NCI-H1105 (cell line): ENCODE results near the gene CABLES2.
"Not testable (repeated sequence)": the region's sequence is repeated elsewhere in the genome, so short reads cannot be mapped to it uniquely, and the experiment has no call there.

ENCODE experiments used
- DNase-seq: peaks from one replicate; lab custom pipeline; 2025; lab: John Stamatoyannopoulos, UW

The CABLES2 gene

DNA sequence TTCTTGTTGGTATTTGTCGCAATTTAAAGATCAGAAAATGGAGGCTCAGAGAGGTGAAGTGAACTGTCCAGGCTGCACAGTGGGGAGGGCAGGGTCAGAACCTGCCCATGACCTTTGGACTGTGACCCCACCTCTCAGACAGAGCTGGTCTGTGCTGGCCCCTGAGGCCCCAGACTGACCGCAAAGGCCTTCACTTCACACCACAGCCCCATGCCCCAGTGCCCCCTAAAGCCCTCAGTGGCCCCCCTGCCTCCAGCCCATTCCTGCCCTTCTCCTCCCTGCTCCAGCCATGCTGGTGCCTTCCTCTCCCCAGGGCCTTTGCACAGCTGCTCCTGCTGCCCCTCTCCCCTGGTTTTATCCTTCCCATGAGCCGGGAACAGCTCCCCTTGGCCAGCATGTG, 29.6 kb upstream of the CABLES2 start:
- DNase-seq, result no peak

DNA sequence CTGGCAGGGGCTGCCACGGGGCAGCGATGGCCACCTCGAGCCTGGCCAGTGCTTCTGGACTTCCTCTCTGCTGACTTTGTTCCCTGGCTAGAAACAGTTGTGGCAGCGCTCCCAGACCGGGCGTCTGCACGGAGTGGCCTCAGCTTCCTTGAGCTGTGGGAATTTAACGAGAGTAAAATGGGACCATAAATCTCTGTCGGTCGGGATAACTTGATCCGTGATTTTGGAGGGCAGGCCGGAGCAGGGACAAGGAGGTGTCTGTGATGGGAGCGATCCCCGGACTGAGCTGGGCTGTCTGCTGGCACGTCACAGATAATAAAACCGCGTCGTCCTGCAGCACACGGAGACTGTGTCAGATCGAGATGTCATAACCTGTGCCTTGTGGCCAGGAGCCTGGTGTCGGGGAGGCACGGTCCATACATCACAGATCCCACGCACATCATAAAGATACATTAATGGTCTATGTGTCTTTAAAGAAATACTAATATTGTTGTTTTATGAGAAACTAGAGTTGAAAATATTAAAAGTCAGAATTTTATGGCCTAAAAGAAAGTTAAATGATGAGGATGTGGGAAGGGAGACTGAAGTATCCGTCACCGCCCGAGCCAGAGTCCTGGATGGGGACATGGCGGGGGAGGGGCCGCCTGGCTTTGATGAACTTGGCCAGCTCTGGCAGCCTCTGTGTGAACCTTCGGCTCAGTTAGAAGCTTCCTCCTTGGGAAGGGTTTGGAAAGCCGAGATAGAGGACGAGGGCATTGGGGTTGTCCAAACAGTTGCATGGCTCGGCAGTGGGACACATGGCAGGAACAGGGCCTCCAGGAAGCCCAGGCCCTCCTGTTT, 26.8 kb upstream of the CABLES2 start:
- no peak for DNase-seq

DNA sequence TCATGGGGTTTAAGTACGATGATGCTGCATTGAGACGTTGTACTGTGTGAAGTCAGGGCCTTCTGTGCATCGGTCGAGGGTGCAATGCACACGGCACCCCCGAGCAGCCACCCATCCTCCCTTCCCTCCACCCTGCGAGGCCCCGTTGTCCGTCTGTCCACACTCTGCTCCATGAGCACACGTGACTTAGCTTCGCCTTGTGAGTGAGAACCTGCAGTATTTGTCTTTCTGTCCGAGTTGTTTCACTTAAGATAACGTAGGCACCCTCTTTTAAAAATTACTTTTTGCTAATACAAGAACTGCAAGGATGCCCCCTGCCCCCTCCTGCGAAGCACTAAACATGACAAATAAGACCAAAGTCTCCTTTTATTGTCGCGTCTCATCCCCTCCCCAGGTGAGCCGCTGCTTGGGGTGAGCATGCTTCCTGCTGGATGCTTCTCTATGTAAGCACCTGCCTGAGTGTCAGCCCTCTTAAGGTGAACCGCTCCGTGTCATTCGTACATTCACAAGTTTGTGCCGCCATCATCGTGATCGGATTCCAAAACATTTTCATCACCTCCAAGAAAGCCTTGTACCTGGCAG, 23.9 kb upstream of the CABLES2 start:
- no peak for DNase-seq

DNA sequence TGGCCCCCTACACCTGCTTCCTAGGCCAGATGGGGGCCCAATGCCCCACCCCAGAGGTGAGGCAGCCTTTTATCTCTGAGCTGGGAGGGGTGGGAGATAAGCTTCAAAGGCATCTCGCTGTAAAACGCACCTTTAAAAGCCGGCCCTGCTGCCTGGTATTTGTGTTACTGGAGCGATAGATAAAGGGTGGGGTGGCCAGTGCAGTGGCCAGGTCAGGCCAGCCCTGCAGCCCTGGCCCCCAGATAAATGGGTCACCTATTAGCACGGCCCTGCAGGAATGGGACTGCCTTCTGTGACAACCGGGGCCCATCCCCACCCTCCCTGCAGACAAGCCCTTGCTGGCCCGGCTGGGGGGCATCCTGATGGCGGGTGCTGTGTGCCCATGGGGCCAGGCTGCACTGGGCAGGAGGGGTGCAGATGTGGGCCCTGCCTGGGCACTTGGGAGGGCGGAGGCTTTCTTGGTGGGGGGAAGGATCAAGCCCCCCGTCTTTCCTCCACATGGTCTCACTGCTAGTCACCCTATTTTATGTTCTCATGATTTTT, 23.3 kb upstream of the CABLES2 start:
- DNase-seq, result no peak

DNA sequence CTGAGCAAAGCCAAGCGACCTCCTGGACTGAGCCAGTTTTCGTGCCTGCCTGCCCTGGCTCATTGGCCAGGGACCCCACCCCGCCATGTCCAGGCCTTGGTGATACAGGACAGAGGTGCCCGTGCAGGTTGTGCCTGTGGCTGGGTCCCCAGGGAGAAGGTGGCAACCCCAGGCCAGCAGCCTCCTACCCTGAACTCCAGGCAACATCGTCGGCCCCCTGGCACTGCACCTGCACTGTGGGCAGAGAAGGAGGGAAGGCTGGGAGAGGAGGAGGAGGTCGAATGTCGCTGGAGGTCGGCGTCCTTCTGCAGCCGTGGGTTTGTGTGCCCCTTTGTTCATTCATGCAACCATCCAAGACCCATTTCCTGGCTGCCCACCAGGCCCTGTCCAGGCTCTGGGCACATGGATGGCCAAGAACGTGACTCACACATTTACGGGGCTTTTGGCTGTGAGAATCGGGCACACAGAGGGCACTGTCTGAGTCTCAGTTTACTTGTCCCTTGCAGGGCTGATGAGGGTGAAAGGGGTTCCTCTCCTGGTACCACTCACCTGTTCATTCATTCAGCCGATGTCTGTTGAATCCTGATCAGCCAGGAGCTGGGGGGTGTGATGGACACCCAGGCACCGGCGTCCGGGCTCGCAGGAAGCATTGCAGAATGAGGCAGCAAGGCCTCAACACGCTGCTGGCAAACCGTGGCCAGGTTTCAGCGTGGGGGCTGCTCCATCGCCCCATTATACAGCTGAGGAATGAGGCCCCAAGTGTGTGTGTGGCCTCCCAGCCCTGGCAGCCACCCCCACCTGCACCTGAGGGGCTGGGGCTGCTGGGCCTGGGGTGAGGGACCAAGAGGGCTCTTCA, 22.6 kb upstream of the CABLES2 start:
- DNase-seq, result no peak

DNA sequence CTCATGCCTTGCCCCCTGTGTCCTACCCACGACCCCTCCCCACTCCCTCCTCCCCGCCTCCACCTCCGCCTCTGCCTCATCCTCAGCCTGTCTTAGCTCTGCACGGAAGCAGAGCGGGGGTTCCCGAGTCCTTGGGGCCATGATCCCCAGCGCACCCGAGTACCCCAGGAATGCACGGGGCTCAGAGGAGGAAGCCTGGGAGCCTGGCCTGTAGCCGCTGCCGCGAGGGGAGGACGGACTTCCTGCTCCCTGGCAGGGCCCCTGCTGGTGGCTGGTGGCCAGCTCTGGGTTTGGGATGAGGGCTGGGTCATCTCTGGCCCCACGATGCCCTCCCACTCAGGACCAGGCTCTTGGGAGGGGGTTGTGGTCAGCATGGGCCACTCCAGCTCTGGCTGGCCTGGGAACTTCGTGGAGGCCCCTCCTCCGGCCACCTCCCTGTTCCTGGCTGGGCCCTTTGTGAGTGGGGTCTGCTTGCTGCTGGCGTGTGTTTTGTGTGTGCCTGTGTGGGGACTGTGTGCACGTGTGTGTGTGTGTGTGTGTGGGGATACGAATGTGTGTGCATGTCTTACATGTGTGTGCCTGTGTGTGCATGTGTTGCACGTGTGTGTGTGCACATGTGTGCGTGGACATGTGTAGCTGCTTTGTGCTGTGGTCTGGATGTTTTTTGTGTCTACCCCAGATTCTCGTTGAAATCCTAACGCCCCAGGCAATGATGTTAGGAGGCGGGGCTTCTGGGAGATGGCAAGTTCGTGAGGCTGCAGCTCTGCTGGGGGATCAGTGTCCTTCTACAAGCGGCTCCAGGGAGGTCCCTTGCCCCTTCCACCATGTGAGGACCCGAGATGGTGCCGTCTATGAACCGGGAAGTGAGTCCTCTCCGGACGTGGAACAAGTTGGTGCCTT, 21.6 kb upstream of the CABLES2 start:
- DNase-seq, result no peak

DNA sequence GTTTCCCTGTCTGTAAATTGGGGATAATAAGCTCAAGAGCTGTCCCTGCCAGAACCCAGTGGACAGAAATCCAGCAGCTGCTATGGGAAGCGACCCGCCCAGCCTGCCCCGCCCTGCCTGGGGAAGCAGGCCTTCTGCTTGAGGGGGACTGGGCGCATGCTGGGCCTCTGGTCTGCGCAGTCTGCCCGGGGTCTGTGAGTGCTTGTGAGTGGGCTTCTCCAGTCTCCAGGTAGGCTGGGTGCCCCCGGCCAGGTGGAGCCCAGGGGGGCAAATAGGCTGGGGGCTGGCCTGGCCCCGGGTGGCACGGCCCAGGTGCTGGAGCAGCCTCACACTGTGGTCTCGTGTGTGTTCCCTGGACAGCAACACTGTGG, 20.9 kb upstream of the CABLES2 start:
- DNase-seq, result no peak

DNA sequence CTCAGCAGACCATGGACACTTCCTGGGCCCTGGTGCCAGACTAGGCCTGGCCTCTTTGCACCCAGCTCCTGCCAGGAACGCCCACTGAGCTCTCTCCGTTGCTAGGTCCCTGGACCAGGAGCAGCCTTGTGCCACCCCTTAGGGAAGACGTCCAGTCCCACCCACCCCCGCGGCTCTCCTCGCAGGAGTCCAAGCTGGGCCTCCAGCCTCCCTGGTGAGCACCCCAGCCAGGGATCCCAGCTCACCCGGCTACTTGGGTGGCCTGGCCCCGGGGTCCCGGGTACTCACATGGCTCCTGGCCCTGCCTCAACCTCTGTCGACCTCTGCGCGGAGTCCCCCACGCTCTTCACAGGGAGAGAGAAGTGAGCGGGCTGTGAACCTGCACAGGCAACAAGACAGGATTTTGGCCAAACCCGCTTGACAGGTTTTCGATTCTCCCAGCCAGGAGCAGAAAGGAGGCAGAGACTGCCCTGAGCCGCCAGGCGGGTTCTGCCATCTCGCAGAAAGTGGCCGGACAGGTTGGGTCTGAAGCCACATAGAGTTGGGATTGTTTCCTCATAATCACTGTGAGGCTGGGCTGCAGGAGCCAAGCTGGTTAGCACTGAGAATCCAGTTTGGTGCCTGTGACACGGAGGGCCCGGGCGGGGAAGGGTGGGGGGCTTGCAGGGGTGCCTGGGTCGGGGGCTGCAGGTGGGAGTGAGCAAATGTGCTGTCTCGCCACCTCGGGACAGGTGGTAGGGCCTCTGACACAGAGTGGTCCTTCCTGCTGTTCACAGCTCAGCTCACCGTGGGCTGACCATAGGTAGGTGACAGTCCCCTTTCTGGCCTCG, 20.3 kb upstream of the CABLES2 start, which contains the start of gene RBBP8NL:
TSS of gene RBBP8NL (minus strand) at position 368 of the 830 bp plus-strand sequence. CDS start 7,892 bp downstream, outside the sequence.
- peak; percentile 51 for DNase-seq

DNA sequence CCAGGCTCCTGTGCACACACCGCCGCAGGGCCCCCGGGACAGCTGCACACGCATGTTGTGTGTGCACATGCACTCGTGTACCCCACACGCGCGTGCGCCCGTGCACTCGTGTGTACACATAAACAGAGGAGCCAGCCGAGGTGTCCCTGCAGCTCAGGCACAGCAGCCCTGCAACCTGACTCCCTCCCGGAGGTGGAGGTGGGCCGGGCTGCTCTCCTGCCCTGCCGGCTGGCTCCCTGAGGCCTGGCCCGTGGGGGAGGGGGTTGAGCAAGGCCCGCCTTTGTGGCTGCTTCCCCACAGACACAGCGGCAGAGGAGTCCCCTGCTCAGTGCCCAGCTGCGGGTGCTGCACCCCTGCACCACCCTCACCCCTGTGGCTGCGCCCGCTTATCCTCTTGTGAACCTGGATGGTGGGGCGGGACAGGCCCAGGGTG, 19.6 kb upstream of the CABLES2 start:
- DNase-seq, result no peak

DNA sequence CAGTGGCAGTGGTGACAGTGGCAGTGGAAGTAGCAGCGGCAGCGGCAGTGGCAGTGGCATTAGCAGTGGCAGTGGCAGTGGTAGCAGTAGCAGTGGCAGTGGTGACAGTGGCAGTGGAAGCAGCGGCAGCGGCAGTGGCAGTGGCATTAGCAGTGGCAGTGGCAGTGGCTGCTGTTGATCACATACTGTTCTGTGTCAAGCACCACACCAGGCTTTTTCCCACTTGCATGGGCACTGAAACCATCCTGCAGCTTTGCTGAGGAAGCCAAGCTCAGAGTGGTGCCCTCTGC, 18.9 kb upstream of the CABLES2 start:
- DNase-seq, result not testable (repeated sequence)

DNA sequence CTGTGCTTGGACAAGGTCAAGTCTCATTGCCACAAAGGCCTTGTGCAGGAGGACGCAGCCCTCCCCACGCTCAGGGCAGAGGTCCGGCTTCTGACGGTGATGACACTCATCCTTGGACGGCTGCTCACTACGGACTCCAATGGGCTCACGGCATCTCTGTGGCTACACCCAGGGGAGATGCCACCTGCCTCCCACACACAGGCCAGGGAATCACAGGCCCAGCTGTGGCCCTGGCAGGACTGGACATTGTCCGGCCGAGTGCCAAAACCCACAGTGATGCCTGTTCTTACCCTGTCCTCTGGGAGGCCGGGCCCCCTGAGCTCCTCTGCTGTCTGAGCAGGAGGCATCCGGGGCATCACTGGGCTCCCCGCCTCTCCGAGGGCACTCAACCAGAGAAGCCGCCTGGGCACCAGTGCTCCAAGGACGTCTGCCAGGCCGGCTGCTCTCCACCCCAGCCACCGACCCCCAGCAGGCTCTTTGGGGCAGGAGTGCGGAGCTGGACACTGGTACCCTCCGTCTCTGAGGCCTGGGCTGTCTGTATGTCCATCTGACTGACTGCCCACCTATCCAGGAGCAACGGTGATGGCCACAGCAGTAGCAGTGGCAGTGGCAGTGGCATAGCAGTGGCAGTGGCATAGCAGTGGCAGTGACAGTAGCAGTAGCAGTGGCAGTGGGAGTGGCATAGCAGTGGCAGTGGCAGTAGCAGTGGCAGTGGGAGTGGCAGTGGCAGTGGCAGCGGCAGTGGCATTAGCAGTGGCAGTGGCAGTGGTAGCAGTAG, 18.4 kb upstream of the CABLES2 start:
- no peak for DNase-seq

DNA sequence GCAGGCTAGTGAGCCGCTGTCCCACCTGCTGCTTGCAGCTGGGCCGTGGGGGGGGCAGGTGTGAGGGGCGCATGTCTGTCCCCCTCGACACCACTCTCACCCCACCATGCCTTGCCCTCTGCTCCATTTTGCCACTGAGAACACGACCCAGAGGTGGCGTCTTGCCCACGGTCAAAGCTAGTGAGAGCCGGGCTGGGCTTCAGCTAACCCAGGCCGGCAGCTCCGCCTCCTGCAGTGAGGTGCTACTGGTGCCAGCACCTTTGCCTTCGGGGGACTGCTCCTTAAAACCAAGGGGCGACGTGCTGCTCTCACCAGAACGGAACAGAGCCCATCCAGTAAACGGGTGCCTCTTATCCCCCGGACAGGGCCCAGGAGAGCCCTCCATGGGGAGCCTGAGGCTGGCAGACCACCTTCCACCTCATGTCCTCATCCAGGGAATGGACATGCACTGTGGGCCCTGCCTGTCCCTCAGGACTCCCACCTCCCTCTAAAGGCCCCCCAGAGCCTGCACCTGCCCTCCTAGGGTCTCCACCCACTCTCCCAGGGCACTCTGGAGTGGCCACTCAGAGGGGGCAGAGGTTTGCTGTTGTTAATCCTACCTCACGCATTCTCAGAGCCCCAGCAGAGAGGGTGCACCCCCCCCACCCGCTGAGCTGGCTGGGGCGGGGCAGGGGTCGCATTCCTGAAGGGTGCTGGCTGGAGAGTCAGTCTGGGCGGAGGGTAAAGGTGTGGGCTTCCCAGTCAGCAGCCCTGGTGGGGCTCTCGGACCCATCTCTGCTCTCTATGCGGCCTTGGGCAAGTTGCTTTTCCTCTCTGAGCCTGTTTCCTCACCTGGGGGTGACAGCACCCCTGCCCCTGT, 17.4 kb upstream of the CABLES2 start:
- no peak for DNase-seq

DNA sequence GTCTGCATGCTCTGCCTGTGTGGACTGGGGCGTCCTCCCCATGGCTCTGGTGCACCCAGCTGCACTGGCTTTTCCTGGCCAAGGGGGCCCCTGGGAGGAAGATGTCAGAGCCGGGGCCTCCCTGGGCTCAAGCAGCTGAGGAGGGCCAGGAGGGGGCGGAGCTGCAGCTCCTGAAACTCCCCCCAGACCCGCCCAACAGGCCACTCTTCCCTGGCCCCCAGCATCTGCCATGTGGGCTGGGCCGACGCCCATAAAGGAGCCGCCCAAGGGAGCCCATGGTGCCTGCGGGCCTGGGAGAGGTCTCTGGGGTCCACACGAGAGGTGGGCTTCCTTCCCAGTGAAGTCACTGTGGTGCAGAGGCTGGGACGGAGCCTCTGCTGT, 16.2 kb upstream of the CABLES2 start:
- DNase-seq, result no peak

DNA sequence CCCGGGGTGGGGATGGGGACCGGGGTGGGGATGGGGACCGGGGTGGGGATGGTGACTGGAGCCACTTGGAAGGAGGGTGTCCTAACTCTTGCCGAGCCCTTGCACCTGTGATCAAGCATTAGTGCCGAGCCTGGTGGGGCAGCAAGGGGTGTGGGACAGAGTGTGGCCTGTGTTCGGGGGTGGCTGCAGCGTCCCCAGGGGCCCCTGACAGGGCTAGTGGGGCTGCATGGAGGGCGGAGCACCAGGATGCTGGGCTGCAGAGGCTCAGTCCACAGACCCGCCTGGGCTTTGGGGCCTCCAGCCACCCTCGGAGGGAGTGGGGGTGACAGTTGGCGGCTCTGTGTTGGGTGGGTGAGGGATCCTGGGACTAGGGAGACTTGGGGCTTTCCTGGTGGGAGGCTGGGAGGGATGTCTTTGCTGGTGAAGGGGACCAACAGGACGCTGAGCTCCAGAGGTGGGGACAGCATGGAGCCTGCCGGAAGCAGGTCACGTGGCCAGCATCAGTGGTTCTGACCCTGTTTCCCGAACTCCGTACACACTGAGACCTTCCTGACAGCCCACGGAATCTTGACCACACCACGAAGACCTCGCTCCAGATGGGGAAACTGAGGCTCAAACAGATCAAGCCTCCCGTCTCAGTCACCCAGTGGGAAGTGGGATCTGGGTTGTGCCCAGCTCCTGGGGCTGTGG, 15.7 kb upstream of the CABLES2 start:
- DNase-seq, result no peak

DNA sequence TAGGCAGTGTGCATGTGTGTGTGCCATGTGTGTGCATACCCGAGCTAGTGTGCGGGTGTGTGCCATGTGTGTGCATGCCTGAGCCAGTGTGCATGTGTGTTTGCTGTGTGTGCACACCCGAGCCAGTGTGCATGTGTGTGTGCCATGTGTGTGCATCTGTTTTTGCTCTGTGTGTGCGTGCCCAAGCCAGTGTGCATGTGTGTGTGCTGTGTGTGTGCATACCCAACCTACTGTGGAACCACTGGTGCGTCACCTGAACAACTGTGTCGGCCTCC, 14.6 kb upstream of the CABLES2 start:
- no peak for DNase-seq

DNA sequence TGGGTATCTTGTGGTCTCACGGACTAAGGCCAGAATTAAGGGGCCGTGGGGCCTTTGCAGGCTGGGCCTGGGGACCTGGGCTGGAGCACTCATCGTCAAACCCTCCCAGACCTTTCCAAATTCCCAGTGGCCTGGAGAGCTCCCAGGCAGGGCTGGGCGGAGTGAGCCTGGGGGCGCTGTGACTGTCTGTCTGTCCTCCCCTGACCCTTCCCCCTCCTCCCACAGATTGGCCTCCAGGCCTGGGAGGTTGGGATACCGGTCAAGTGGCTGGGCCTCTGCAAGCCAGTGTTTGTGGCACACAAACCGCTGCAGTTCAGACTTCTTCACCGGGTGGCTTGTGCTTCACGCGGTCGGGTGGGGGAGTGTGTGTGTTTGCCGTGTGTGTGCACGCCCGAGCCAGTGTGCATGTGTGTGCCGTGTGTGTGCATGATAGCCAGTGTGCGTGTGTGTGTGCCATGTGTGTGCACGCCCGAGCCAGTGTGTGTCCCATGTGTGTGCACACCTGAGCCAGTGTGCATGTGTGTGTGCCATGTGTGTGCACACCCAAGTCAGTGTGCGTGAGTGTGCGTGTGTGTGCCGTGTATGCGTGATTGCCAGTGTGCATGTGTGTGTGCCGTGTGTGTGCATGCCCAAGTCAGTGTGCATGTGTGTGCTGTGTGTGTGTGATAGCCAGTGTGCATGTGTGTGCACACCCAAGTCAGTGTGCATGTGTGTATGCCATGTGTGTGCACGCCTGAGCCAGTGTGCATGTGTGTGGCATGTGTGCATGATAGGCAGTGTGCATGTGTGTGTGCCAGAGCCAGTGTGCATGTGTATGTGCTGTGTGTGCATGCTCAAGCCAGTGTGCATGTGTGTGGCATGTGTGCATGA, 14.0 kb upstream of the CABLES2 start:
- no peak for DNase-seq

DNA sequence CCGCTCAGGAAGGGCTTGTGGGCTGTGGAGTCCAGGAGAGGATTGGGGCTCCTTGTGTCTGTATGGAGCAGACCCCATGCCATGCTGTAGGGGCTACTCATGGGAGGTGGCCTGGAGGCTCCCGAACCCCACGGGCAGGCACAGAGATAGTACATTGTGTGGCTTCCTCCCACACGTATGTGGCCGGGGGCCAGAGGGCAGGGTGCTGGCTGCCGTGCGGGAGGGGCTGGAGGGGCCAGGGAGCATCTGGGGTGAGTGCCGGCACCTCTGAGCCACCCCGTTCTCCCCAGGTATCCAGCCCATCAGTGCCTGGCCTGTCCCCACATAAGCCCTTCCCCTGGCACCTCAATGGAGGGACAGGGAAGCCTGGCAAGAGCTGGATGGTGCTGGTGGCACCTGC, 12.7 kb upstream of the CABLES2 start:
- DNase-seq, result no peak
